ENCODE data around the gene ORC6. TPM values are rescaled to one million over a fixed set of nuclear protein-coding genes. Genes with fewer than 3 reads are reported as not detected.

ORC6 gene
- polyA plus RNA-seq, 6 donors from 2014 or later: 0.71 to 7.8 (median 1.5) TPM

DNA sequence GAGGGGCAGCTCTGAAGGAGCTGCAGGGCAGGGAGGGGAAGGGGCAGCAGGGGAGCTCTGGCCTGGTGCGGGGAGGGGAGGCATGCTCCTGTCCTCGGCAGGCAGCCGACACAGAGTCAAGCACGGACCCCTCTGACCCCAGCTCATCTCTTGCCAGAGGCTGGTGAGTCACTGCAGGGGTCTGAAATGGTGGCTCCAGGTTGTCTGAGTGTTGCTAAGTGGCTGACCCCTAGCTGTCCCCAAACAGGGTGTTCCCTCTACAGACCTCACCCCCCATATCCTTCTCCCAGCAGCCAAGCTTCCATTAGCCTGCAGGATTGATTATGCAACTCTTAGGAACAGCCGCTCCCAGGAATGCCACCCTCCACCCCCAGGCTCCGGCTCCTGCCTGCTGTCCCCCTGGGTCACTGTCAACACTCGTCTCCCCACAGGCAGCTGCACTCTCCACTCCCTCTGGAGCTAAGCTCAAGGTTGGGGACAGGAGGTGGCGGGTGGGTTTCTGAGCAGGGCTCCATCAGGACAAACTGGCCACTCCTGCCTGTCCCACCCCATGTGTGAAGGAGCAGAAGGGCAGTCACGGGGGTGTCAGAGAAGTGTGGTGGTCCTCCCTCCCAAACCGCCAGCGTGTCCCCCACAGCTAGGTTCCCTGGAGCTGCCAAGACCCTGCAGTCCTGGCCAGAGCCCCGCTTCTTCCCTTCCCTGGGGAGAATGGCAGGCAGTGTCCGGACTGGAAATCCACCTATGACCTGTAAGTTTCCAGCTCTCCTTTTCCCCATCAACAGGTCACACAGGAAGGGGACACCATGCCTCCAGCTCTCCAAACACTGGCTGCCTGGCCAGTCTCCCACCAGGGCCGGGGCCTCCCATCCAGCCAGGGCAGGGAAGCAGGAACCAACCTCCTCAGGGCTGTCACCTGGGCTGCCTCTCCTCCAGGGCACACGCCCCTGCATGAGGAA is 57.6 kb downstream of the ORC6 start:
- peaks cover 27 to 34% (median 29%) of the 10 kb centered on the region in 3 donors for H3K4me1 Mint-ChIP-seq
- H3K27me3 Mint-ChIP-seq: no peaks in the 10 kb centered on the region
- H3K36me3 Mint-ChIP-seq: no peaks in the 10 kb centered on the region
- ATAC-seq (ENCODE audit: low read depth in 2 of 2) (no peak), DNase-seq (no peak)
- no peak overlapping the region for H3K4me3 Mint-ChIP-seq
- H3K9me3 Mint-ChIP-seq: no peaks in the 10 kb centered on the region
- no peak overlapping the region for H3K27ac Mint-ChIP-seq

Other genes starting within 250 kb of the ORC6 start
- gene SHCBP1, start 68.3 kb upstream of the ORC6 start, polyA plus RNA-seq (ENCODE audit: low read depth in 6 of 6): 1 to 10 TPM in 1 of 6 donors, under 1 TPM in 4, not detected in 1; 0.19 to 1.1 (median 0.53) TPM
- gene VPS35, start 481 bp upstream of the ORC6 start, polyA plus RNA-seq (ENCODE audit: low read depth in 6 of 6): 100 to 1,000 TPM in 1 of 6 donors, 10 to 100 TPM in 5; 74.1 to 105 (median 95.4) TPM
- not detected for gene MYLK3, start 58.7 kb downstream of the ORC6 start, polyA plus RNA-seq (ENCODE audit: low read depth in 6 of 6)
- gene C16orf87, start 141.5 kb downstream of the ORC6 start, polyA plus RNA-seq (ENCODE audit: low read depth in 6 of 6): 10 to 100 TPM in 5 of 6 donors, 1 to 10 TPM in 1; 9.2 to 13.9 (median 11.9) TPM
- gene GPT2, start 194.7 kb downstream of the ORC6 start, polyA plus RNA-seq (ENCODE audit: low read depth in 6 of 6): 1 to 10 TPM; 1.4 to 3.5 (median 1.8) TPM